Stimulated activated CD4-positive, alpha-beta T cell treated with anti-CD3 and anti-CD28 coated beads, Interleukin-2, amount 100 ng/mL, for 4 hours (primary cell): ENCODE results near the gene SPTSSA.
"Not testable (repeated sequence)": the region's sequence is repeated elsewhere in the genome, so short reads cannot be mapped to it uniquely, and the experiment has no call there.

Experiments
- DNase-seq: peaks from one replicate; pipeline ENCODE4 v3.0.0-alpha.2; 2020; ENCODE audit warnings: low read depth

SPTSSA gene

DNA sequence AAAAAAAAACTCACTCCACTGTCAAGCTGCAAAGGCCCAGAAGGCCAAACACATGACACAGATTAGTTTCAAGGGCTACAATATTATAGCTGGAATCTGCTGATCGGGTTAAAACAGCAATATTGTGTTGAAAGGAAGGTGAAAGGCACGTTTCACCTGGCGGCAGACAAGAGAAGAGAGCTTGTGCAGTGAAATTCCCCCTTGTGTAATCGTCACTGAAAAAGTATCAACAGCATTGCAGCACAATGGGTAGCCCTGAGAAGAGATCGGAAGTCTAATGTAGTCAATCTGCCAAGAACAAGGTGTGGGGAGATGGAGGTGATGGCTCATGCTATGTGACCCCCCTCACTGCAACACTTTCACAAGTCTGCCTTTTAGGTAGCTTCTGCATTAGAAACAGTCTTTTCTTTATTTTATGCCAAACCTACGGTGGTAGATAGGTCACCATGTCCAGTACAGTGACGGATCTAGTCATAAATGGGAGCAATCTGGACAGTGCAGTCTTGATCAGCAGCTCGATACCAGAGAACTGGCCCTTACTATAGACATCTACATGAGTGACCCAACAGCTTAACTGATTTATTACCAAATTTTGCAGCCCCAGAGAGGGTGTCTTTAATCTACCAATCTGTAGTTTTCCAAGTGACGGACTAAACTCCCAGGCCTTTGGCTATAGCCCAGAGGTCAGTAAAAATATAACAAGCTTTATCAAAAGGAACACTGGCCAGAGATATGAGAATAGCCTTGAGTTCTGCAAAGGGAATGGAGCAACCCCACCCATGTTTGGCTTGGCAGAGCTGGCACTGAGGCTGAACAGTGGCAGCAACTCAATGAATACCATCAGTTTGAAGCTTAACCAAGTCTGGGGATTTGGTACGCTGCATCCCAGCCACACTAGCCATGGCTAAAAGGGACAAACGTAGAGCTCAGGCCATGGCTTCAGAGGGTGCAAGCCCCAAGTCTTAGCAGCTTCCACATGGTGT, 35.4 kb downstream of the SPTSSA start:
- DNase-seq = no peak

DNA sequence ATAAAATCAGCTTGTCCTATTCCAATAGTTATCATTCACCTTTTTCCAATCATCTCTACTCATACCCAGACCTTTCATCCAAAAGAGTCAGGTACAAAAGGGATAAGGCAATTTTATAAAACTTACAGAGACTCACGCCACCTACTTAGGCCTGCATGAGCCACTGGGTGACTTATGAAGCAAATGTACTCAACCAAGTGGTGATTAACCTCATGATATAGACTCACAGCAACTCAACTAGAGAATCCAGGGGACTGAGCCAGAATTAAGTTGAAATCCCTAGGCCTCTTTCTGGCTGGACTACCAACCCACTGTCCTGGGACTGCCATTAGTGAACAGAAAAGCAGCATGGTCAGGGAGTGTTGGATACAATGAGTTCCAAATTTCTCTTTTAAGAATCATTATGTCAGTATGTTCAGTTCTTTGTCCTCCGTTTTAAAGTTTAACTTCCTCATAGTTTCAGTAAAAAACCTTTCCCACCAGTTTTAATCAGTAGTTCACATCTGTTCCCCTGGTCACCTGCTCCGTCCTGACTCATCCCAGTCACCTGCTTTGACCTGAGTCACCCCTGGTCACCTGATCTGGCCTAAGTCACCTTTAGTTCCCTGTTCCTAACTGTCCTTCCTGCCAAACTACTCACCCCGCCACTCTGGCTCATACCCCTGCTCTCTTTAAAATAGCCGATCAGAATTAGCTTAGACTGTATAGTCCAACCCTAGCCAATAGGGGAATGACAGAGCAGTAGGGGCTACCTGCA, 36.8 kb downstream of the SPTSSA start:
- no peak for DNase-seq

GRCh38 chr14:34424488-34424887, 37.6 kb downstream of the SPTSSA start:
- no peak for DNase-seq

DNA sequence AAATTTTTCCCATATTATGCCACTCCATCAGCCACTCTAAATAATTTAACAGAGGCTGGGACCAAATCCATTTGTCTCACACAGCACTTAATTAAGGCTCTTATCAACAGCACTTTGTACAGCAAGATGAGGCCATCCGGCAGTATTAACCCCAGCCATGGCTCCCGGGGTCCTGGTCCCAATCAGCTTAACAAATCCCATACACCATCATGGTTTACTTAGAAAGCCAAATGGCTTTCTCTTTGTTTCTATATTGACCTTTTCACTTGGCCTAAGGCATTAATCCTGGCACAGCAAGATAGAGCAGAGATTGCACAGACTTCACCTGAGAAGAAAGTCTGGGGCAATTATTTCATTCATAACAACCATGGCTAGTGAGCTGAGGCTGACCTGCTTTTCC, 38.6 kb downstream of the SPTSSA start:
- DNase-seq = no peak

DNA sequence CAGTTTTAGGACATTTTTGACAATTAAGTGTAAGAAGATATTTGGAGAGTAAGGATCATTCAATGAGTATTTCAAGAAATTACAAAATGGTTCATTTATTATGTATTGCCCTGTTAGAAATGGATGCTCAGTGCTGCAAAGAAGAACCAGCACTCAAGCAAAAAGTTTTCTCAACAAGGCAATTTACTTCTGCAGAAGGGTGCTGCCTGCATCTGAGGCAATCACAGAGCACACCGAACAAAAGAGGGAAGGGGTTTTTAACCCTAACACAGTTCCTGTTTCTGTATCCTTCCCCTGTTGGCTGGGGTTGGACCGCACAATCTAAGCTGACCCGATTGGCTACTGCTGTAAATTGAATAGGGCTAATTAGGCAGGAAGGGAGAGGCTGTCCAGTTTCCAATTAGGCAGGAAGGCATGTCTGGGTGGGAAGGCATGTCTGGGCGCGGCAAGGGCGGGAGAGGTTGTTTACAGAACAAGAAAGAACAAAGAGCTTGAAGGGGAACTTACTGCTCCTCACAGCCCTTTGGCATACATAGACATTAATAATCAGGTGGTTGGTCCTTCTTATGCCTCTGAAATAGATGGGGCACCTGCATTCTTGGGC, 41.4 kb downstream of the SPTSSA start:
- no peak for DNase-seq

DNA sequence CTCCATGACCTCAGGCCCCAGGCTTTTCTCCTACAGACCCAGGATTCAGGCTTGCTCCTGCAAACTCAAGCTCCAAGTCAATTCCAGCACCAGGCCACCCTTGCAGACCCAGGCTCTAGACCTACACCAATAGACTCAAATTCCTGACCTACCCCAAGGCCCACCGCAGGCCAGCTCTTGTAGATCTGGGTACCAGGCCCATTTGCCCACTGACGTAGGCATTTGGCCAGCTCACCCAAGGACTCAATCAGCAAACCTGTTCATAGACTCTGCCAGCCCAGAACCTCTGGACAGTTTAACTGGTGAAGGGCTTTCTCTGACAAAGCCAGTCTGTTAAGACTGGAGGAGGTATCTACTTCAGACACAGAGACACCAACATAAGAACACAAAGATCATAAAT, 52.3 kb downstream of the SPTSSA start:
- DNase-seq = no peak

GRCh38 chr14:34407951-34408350, 54.1 kb downstream of the SPTSSA start:
- no peak for DNase-seq

GRCh38 chr14:34404416-34404815, 57.6 kb downstream of the SPTSSA start:
- DNase-seq = no peak

DNA sequence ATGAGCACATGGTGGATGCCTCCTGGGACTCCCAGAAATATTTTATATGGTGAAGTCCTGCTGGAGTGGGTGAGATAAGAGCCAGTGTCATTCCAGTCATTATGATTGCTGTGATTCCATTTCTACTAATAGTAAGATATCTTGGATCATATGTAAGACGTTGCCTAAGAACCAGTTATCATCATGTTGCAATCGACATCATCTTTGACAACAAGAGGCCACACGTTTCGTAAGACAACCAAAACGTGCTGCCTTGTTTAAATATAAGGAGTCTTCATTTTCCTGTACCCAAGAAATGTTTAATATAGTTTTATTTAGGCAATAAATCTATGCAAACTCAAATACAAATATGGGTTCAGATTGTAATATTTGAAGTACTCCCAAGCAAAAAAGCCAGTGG, 58.4 kb downstream of the SPTSSA start:
- DNase-seq = no peak

DNA sequence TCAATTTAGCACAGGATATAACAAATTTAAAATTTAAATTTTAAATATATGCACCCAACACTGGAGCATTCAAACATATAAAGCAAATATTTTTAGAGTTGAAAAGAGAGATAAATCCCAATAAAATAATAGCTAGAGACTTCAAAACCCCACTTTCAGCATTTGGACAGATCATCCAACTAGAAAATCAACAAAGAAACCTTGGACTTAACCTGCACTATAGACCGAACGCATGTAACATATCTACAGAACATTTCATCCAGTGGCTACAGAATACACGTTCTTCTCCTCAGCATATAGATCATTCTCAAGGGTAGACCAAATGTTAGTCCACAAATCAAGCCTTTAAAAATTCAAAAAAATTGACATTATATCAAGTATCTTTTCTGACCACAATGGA, 64.0 kb downstream of the SPTSSA start:
- DNase-seq = no peak

GRCh38 chr14:34387974-34388516, 74.0 kb downstream of the SPTSSA start:
- no peak for DNase-seq

DNA sequence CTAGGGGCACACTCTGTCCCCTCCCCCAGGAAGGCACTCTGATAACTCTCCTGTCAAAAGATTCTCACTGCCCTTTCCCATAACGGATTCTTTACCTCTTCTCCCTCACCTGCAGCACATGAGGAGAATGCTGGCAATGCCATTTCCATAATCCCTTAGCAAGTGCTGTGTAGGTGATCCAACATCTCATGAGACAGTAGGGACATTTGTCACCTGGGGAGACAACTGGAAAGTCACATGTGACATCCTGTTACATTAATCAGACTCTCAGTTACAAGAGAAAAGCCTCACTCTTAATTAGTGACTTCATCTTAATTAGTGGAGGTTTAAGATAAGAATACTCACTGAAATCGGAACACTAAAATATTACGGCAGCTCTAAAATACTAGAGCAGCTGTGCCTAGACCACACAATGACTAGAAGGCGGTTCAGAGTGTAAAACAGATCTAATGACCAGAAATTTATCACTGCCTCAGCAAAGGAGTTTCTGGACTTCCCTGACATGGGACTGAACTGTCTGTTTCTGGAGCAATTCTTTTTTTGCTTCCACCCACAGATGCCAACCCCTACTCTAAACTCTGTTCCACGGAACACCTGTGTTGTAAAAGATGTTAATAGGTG, 75.1 kb downstream of the SPTSSA start:
- DNase-seq = no peak

GRCh38 chr14:34385881-34386280, 76.2 kb downstream of the SPTSSA start:
- DNase-seq = not testable (repeated sequence)

- DNase-seq = no peak
These were observed 78.2 kb downstream of the SPTSSA start for GRCh38 chr14:34383839-34384238.
